AG08395 (cell line): ENCODE measurements around the gene GAK.

ENCODE experiments used
- DNase-seq: peaks from one replicate; pipeline ENCODE4 v3.0.0; 2012; ENCODE audit warnings: mixed read lengths, low spot score

Gene GAK

DNA sequence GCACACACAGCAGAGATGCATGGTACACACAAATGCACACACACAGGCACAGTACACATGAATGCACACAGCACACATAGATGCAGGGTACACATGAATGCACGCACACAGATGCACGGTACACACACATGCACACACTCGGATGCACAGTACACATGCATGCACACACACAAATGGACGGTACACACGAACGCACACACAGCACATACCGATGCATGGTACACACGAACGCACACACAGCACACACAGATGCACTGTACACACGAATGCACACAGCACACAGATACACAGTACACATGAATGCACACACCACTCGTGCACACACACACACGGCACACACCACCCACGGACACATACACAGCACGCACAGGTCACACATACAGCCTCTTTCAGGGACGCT lies 62.3 kb downstream of the GAK start:
- no peak for DNase-seq

DNA sequence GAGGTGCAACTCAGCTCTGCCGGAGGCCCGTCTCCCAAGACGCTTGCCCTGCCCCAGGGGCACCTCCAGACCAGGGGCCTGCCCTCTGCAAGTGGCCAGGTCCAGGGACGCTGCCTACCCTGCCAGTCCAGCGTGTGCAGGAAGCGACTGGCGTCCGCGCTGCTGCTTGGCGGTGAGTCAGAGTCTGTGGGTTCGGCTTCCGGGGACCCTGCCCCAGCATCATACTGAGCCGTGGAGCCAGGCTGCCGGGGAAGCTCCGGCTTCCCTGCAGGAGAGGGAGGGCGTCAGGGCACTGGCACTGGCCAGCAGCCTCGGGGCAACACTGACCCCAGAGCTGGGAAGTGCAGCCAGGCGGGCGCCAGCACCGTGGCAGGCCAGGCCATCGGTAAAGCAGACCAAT lies 63.7 kb downstream of the GAK start:
- DNase-seq: no peak

DNA sequence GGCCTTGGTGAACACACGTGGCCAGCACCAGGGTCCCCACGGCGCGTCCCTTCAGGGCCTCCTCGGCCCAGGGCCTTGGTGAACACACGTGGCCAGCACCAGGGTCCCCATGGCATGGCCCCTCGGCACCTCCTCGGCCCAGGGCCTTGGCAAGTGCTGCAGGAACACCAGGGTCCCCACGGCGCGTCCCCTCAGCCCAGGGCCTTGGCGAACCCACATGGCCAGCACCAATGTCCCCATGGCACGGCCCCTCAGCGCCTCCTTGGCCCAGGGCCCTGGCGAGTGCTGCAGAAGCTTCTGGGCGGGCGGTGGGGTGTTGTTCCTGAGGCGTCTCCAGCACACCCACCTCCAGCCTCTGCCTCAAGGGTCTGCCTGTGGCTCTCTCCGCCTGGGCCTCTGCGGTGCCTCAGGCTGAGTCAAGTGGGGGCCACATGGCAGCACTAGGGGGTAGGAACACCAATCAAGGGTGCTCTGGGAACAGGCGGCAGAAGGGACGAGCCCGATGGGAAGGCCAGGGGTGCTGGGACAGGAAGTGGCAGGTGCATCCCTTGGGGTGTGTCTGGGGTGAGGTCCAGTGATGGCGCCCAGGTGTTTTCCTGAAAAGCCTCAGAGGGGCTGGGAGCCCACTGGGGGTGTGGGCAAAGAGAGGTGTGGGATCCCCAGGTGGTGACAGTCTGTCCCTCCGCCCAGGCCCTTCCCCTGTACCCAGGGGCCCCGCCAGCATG lies 64.4 kb downstream of the GAK start:
- DNase-seq: no peak

DNA sequence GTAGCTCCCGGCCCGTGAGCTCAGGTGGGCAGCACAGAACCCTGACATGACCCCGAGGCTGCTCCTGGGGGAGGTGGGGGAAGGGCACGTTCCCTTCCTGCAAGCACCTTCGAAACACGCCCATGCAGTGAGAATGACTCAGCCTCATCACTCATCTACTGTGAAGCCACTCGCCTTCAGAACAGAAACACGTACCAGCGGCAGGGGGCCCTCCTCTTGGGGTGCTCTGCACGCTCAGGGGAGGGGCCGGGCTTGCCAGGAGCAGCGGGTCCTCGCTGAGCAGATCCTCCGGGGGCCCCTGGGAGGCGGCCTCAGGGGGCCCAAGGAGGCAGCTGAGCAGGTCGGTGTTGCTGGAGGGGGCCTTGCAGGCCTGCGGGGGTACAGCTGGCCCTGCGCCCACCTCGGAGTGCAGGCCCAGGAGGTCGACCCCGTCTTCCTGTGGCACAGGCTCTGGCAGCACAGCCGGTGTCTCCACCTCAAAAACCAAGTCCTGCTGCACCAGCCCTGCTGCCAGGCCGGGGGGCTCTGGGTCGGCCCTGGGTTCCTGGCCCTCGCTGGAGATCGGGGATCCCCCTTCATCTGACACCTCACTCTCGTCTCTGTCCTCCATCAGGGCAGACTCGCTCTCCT lies 65.2 kb downstream of the GAK start:
- no peak for DNase-seq

DNA sequence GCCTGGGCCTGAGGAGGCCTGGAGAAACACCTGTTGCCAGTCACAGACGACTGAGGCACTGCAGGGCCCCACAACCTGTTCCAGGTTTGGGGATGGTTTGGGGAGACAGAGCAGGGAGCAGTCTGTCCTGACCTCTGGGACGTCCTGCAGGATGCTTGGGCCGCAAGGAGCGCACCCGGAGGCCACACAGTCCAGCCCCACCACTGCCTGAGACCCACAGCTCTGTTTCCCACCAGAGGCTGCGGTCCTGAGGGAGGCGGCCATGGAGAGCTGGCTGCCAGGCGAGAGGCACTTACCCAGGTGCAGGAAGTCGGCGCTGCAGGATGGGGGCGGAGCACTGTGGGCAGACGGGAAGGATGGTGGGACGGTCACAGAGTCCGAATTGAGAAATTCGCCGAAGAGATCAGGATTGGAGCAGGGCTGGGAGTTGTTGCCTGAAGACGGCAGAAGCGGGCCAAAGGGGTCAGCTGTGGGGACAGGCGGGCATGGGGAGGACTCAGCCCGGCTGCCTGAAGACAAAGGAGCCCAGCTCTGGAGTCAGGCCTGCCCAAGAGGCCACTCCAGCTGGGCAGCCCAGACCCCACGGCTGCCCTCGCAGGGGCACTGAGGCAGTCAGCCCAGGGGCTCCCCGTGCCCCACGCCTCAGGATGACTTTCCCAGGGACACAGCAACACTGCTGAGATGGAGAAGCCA lies 65.9 kb downstream of the GAK start:
- DNase-seq: no peak

DNA sequence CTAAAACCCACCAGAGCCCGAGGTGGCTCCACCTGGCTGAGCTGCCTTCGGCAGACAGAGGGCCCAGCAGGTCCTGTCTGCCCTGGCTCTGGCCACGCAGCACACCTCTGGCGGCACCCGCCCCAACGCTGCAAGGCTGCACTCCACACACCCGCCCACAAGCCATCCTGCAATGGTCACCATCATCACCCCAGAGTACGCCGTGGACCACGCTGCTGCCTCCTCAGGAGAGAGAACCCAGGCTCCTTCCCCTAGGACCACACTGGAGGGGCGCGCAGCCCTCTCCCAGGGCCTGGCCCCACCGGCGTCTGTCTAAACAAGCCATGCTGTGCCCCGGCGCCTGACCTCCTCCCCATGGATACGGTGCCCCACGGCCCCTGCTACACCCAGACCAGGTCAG lies 66.5 kb downstream of the GAK start:
- no peak for DNase-seq

DNA sequence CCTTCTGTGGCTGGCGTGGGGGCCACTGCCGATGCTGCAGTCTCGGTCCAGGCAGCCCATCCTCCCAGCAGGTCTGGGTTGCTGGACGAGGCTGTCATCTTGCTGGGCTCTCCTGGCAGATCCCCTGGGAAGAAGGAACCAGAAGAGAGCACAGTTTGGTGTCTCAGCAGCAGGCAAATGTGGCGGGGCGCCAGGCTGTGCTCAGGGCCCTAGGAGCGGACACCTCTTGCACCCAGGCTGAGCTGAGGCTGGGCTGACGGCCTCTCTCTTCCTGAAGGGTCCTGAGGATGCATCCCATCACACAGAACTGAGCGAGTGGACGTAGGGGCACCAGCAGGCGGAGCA lies 67.0 kb downstream of the GAK start:
- no peak for DNase-seq

DNA sequence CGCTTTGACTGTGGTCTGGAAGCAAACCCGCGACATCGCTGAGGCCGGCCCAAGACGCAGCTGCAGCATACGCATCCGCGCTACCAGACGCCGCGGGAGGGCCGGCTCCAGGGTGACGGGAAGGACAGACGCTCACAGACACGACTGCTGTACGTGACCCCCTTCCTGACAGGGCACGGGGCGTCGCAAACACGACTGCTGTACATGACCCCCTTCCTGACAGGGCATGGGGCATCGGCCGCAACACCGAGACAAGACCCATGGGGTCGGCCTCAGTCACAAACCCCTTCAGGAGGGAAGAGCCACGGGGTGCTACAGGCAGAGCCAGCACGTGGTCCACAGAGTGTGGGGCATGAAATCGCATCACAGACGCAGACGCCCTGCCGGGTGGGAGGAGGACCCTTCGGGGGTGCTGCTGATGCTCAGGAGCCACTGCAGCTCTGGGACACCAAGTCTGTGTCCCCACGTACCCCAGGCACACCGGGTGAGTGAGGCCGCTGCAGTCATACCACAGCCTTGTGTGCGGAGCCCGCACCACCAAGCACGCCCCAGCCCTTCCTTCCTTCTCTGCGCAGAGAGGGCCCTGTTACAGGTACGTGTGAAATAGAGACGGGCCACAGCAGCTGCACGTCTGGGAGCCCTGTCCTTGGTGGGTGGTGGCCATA lies 67.5 kb downstream of the GAK start:
- no peak for DNase-seq

DNA sequence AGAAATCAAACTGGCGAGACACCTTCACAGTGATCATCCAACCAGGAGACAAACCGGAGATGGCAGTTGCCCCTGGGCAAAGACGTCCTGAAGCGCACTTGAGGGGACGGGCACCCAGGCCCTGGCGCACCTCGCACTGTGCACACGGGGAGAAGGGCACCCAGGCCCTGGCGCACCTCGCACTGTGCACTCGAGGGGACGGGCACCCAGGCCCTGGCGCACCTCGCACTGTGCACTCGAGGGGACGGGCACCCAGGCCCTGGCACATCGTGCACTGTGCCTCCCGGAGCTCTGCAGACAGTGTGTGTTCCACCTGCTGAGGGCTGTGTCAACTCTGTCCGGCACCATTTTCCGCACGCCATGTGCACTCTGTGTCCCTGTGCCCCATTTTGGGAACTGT lies 71.6 kb downstream of the GAK start:
- no peak for DNase-seq

DNA sequence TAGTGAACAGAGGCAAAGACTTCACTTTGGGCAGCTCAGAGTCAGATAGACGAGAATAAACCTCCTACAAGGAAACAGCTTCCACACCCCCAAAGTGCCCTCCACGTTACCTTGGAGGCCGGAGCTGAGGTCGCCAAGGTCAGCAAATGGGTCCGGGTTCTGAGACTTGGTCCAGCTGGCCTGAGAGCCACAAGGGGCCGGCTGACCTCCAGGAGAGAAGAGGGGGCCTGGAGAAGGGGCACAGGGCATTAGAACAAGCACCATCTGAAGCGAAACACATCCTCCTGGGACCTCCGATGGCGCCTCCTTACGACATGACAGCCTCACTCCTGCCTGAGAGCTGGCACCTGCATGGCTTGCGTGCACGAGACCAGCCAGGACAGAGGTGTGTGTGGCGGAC lies 72.6 kb downstream of the GAK start:
- no peak for DNase-seq

DNA sequence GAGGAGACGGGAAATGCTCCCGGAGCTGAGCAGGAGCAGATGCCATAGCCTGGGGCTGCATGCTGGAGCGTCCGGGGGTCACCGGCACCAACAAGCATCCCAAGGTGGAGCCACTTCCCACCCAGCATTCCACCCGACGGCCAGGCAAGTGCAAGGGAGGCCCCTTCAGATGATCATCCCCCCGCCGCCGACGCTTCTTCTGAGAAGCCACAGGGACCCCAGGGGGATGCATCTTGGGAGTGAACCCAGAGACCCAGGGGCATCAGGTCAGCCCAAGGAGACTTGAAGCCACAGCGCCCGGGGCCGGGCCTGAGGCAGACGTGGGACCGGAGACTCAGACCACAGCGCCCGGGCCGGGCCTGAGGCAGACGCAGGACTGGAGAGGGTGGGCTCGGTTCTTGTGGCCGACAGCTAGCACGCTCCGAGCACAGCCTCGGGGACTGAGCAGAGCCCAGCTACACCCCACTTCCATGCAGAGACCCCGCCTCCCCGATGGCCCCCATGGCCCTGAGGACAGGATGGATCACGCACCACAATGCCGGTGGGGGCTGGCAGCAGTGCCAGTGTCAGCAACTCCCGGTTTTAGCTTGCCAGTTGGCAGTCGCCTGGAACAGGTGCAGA lies 73.2 kb downstream of the GAK start:
- no peak for DNase-seq

DNA sequence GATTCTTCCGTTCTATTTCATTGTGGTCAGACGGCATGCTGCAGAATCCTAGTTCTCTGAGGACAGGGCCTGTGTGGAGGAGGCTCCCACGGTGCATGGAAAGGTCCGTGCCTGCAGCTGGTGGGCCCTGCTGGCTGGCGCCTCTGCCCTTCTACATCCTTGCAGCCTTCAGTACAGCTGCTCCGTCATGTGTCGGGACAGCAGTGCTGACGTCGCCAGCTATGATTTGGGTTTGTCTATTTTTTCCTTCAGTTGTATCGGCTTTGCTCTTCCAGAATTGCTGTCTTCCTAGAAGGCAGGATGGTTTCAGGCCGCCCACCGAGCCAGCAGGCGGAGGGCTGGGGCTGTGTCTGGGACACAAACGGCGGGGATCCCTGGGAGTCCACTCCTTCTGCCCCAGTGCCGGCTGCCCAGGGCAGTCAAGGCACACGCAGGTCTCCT lies 74.1 kb downstream of the GAK start:
- no peak for DNase-seq

DNA sequence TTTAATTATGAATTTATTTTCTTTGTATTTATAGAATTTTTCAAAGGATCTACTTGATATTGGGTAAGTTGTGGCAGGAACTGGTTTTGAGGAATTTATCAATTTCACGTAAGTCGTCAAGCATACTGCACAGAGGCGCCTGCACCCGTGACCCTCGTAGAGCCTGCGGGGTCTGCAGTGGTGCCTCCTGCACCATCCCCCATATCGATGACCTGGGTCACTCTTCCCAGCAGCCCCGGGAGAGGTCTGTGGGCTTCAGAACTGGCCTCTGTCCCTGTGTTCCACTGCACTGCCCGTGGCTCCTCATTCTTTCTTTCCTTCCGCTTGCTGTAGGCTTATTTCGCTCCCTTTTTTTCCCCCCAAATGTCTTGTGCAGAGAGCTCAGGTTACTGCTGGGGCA lies 74.7 kb downstream of the GAK start:
- DNase-seq: no peak

DNA sequence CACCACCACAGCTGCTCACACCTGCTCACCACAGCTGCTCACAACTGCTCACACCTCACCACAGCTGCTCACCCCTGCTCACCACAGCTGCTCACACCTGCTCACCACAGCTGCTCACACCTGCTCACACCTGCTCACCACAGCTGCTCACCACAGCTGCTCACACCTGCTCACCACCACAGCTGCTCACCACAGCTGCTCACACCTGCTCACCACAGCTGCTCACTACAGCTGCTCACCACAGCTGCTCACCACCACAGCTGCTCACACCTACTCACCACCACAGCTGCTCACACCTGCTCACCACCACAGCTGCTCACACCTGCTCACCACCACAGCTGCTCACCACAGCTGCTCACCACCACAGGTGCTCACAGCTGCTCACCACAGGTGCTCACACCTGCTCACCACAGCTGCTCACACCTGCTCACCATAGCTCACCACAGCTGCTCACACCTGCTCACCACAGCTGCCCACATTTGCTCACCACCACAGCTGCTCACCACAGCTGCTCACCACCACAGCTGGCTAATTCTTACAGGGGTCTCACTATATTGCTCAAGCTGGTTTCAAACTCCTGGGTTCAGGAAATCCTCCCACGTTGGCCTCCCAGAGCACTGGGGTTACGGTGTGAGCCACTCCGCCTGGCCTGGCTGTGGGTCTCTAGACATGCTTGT lies 75.8 kb downstream of the GAK start:
- no peak for DNase-seq

DNA sequence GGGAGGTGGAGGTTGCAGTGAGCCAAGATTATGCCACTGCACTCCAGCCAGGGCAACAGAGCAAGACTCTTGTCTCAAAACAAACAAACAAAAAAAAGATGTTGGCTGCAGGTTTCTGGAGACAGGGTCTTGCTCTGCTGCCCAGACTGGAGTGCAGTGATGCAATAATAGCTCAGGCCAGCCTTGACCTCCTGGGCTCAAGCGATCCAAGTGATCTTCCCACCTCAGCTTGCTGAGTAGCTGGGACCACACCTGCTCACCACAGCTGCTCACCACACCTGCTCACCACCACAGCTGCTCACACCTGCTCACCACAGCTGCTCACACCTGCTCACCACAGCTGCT lies 76.3 kb downstream of the GAK start:
- DNase-seq: no peak

DNA sequence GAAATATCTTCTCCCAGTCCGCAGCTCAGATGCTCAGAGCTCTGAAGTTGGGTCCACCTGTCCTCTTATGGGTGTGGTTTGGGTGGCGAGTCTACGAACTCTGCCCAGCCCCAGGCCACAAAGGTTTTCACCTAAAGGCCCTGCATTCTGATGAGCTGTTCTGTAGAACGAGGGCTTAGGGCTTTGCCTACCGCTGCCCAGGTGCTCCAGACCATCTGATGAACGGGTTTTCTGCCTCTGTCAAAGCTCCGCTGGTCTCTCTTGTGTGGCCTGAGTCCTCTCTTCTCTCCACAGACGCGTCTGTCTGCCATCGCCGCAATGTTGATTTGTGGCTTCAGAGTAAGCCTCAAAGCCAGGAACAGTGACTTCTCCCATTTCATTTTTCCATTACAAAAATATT lies 77.8 kb downstream of the GAK start:
- DNase-seq: no peak

DNA sequence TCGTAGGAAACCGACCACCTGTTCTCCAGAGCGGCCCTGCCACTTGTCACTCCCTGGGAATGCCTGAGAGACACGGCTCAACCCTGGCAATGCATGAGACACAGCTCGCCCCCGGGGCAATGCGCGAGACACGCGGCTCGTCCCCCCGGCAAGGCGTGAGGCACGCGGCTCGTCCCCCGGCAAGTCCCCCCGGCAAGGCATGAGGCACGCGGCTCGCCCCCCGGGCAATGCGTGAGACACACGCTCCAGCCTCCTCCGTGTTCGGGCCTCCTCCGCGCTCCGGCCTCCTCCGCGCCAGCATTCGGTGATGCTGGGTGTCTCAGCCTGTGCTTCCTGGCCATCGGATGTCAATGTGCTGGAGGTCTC lies 78.7 kb downstream of the GAK start:
- no peak for DNase-seq

DNA sequence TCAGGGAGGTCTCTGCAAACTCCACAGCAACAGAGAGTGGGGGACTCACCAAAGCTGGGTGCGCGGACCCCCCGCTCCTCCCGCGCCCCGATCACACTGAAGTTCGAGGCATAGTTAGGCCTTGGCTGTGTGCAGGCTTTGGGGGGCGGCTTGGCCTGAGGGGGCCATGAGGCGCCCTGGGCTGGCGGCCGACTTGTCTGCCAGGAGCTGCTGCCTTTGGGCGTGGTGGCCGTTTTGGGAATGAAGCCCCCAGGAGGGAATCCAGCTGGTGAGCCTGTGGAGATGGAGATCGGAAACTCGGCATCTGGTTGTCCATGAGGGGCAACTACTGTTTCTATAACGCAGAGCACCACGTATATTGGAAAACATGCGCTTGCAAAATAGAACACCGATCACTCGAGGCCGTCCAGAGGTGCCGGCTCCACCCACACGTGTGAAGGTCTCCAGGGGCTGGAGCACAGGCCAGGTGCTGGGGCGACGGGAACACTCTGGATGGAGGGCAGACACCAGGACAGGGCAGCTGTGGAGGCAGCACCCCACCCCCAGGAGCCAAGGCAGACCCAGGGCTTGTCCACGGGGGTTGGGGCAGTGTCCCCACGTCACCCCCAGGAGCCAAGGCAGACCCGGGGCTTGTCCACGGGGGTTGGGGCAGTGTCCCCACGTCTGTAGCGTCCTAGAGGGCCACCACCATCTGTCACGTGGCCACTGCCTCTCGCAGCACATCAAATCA lies 80.2 kb downstream of the GAK start:
- no peak for DNase-seq

DNA sequence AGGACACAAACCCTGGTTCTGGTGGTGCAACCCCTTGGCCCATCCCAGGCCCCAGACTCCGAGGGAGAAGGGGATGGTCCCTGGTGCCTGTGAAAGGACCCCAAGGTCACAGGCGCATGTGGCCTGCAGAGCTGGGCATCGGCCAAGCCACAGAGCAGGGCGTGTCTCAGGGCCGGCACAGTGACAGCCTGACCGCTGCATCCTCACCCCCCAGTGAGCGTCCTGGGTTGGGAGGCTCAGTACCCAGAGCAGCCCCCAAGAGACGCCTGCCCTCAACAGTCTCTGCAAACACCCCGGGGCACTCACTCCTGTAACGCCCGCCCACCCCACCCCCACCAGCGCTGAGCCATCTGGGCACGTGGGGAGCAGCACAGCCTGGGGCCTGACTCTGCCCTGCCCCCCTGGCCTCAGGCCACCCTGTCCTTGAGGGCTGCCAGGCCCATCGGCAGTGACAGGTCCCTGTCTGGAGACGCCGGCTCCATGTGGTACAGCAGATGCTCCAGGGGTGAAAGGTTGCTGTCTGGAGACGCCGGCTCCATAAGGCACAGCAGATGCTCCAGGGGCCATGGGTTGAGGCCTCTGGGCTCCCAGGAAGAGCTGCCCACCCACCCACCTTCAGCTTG lies 81.7 kb downstream of the GAK start:
- DNase-seq: no peak

DNA sequence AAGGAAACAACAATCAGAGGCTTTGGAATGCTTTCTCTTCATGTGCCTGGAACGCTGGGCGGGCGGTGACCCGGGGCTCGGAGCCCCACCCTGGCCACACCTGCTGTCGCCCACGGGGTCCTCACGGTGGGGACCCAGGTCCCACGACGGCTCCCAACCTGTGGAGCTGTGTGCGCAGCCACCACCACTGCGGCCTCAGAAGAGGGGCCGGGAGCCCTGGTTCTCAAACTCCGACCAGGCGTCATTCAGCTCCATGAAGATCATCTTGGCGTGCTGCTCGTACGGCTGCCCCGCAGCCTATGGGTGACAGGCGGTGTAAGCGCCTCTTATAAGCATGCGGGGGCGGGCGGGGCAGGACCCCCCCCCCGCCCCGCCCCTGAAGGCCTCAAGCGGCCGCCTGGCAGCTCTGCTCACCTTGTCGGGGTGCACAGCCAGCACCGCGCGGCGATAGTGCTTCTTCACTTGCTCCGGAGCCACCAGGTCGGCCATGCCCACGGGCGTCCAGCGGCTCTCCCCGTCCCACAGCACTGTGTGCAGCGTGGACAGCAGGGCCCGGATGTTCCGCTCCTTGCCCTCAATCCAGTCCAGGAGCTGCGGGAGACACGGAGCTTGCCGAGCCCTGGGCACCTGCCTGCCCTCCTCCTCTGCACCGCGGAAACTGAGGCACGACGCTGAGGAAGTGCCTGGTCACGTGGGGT lies 82.5 kb downstream of the GAK start:
- no peak for DNase-seq
